Germinal center (tissue), 1 donor: ENCODE data around the gene SLC5A3.

ENCODE experiments used
- DNase-seq: peaks from one replicate; pipeline ENCODE4 v3.0.0; 2012; ENCODE audit warnings: mixed read lengths, low spot score

SLC5A3 gene

DNA sequence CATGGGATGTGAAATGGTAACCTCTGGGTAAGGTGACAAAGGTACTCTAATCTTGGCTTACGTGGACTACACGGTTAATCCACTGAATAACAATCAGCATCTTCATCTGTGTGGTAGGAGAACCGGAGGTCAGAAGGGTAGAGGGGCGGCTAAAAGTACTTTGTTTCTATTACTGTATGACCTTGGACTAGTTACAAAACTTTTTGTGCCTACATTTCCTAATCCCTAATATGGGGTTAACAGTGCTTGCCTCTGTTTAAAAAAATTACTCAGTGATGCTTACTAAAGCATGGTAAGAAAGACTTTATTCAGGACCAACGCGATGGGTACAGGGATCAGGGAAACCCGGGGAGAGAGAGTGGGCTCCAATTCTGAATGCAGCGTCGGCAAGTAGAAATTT, 1.7 kb upstream of the SLC5A3 start:
- no peak for DNase-seq

DNA sequence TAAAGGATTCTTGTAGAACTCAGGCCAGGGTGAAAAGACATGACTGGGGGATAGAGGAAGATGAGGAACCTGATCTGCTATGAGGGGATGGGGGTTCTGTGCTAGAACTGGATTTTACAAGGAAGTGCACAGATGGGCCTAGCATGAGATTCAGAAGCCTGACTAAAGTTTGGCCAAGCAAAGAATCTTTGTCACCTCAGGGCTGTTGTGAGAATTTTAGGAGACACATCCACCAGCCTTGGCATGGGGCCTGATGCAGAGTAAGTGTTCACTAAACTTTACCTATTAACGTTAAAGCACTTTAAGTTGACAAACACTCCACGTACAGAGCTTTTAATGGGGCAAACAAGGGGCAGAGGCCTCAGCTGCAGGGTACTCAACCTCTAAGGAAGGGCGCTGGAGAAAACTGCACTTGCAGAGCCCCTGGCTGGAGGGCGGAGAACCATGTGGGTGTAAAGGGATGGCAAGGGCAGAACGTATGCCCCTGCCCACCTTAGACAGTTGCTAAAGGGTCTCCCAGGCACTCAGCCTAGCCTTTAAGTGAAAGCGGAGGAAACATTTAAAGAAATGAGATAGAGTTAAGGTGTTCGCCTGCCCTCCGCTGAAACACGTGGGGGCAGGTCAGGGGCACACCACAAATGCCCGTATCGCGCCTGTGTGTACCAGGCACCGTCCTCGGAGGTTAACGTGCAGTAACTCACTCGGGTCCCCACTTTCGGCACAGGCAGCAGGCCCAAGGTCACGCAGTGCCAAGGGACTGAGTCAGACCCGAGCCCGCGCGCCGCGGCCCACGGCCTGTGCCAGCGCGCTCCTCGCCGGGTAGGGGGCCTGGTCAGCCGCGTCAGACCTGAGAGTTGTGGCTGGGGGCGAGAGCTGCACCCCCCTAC, 990 bp upstream of the SLC5A3 start:
- DNase-seq, result no peak

DNA sequence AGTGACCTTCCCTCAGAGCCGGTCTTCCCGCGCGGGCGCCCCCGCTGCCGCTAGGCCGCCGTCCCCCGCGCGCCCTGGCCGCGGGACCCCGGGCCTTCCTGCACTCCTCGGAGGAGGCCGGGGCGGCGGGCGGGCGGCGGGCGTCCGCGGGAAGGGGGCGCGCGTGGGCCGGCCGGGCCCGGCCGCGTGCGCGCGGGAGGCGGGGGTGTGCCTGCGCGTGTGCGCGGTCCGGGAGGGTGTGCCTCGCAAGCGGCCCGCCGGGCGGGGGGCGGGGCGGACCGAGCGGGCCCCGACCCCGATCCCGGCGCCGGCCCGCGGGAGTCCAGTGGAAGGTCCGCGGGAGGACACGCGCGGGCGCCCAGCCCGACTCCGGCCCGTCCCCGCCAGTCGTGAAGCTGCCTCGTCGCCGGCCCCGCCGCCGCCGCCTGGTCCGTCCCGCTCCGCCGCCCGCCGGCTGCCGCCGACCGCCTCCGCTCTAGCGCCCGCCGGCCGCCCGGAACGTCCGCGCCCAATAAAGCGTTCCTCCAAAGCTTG, 438 bp downstream of the SLC5A3 start:
- peak; percentile 55 for DNase-seq

DNA sequence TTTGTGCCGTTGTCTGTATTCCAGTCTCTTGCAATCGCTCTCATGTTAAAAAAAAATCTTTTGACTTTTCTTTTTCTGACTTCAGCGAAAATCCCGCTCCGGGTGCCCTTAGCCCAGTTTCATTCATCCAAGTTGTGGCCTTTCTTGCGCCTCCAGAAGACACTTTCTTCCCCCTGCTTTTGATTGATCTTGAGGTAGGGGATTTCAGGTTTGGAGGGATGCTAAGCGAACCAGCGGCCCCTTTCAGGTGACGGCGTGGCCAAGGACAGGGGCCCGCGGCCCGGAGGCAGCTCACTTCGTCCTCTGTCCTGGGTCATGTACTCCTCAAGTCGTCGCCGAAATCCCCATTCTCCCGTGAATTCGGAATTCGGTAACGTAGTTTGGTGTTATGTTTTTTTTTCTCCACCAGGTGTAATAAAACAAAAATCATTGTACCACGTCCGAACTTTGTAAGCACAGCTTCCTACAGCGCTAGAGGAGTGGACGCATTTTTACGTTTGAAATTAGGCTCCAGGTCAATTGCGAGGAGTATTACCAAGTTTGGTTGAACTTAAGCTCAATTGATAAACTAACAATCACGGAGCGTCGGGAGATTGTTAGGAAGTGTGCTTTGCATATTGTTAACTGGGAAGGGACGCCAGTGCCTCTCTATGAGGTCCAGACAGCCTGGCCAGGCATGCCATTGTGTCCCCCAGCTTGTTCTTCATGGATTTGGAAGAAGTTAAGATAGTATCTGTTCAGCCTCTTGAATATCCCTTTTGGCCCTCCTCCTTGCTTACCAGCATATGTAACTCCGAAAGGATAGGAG, 1.1 kb downstream of the SLC5A3 start:
- no peak for DNase-seq

DNA sequence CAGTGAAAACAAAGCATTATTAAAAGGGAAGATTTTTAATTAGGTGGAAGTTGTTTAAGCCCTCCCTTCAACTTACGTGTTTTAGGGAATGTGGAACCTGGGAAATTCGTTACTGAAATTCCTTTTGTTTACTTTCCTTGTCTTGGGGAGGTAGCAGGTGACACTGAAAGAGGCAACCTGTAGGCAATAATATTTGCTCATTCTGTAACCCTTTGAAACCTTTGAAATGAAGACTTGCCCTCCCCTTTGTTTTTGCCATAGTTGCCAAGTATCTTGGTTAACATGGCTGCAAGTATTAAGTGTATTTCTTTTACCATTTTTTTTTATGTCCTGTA, 1.7 kb downstream of the SLC5A3 start:
- DNase-seq, result no peak

DNA sequence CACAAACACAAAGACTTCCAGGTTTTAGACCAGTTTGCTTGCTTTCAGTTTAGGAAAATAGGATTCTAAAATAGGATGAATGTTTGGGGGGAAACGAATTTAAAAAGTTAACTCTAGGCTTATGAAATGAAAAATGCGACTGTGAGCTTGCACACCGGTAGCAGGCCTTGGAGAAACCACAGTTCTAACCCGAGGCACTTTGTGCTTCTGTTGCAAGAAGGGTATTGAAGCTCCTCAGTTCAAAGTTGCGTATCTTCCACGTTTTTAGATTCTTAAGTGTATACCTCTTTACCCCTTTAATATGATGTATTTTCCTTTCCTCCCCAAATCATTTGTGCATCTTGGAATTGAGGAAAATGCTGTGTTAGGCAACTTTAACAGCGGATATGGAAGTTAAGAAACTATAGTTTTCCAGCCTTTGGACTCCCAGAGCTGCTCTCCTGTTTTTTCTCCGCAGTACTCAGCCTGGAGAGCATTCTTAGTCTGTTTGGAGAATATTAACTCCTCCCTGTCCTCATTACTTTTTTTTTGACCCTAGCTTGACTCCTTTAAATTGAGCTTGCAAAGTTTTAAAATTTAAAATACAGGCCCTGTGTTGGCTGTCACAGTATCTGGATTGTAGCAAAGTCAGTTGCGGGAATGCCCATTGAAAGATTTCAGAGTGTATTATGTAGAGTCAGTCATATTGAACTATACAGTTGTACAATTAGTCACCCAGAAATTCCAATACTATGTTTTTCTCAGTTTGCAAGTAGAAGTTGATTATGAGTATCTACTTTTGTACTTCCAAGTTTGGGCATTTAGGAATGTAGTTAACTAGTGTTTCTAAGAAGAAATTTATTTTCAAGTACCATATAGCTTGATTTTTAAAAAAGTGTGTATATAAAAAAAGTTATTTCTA, 2.6 kb downstream of the SLC5A3 start:
- no peak for DNase-seq

DNA sequence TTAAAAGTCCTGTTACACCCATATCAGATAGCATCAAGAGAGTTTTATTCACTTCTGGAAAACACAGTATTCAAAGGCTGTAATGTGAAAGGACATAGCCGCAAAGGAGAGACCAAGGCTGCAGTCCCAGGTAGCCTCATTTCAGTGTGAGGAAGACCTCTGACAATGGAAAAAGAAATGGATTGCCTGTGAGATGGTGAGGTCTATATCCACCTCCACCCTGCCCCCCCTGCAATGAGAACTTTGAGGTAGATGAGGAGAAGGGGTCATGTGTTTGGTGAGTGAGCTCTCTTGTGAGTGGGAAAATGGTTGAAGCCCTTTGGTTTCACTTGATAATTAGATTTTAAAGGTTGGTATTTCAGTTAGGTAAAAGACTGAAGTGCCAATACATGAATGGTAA, 3.5 kb downstream of the SLC5A3 start:
- DNase-seq, result no peak

DNA sequence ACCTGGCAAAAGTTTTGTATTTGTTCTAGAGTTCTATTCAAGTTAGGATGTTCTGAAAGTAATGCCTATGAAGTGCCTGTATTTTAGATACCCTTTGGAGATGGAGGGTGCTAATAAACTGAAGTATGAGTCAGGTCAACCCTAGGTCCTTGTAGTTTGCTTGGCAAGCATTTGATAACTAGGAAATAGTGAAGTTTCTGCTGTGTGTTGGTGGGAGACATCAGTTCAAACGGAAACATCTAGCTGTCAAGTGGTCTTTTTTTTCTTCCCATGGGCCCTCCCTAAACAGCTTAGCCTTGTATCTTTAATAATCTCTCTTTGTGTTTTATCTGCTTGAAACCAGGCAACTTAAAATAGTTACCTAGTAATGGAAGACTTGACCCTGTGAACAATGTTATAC, 4.5 kb downstream of the SLC5A3 start:
- no peak for DNase-seq

DNA sequence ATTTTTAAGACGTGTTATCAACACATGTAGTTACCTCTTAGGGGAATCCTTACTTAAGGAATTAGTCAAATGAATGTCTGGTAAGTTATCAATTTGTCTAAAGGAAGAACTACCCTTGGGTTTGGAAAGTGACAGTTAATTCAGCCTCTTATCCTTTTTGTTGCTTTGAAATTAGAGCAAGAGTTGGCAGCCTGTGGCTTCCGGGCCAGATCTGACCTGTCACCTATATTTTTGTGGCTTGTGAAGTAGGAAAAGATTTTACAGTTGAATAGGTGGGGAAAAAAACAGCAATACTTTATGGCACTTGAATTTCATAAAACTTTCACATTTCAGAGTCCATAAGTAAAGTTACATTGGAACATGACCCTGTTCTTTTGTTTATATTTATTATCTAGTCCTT, 5.5 kb downstream of the SLC5A3 start:
- no peak for DNase-seq

DNA sequence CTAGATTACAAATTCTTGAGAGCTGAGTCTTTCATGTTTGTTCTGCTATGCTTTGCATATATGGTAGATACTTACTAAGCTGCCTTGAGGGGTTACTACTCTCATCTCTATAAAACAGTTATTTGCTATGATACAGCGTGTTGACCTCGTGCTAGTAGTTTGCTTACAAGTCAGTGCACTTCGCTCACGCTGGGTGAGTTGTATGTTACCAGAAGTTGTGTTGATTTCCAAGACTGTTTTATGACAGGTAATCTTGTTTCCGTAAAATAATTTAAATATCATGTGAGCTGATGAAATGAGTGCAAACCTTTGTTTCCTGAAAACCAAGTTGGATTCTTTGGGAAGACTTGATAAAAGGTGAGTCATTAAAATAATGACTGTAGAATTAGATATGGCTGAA, 7.3 kb downstream of the SLC5A3 start:
- DNase-seq, result no peak

DNA sequence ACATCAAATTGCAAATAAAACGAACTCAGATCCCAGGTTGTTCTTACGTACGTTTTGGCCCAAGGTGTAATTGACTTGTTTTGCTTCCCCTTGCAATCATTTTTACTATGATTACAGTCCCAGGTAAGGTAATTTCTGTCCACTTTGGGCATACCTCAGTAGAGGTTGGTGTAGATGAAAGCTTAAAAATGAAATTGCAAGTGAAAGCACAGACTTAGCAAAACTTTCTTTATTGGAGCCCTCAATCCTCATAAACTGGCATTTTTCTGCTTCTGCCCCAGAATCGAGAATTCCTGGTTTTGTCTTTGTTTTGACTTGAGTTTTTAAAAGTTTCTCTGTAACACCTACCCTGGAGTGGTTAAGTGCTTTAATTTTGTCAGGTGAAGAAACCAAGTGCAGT, 9.4 kb downstream of the SLC5A3 start:
- no peak for DNase-seq

DNA sequence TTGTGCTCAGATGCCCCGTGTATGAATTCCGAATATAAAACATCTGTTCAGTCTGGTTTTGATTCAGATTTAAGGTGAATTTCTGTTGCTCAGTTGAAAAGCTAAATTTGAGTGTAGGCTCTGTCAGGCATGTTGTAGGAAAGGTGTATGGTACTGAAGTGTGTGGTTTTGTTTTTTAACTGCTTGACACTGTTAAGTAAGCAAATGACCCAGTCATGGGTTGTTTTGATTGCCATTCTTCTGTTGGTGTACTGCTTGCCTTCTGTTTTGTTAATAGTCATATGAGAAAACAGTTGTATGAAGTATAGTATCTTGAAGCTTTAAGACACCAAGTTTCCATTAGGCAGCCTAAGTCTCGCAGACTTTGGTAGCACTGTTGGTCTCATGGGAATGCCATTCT, 10.0 kb downstream of the SLC5A3 start:
- no peak for DNase-seq

DNA sequence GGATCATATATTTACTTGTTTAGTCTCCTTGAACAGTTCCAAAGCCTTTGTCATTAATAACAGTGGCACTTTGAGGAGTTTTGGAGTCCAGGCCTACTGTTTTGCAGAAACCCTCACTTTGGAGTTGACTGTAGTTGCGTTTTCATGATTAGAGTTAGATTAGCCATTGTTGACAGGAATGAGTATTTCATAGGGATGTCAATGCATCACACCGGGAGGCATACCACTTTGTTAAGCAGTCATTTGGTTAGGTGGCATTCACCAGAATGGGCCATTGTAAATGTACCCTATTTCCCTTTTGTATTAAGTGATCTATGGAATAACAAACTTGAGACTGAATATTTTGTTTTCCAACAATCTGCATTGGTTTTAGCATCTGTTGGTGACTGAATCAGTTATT, 11.8 kb downstream of the SLC5A3 start:
- no peak for DNase-seq

DNA sequence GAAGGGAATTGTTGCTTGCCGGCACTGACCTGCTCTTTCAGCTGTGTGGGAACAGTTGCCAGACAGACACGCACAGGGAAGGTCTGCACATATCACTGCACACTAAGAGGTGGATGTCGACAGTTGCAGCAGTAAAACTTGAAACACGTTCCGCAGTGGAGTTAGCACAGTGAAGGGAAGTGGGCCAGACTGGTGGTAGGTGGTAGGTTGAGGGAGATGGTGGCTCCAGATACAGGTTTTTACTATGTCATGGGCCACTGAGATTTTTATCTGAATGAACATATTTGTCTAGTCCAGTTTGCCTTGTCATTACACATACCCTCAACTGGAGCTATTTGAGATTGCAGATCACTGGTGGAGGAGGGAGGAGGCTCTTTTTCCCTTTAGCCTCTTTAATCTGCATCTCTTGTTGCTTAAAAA, 13.5 kb downstream of the SLC5A3 start:
- DNase-seq, result no peak

DNA sequence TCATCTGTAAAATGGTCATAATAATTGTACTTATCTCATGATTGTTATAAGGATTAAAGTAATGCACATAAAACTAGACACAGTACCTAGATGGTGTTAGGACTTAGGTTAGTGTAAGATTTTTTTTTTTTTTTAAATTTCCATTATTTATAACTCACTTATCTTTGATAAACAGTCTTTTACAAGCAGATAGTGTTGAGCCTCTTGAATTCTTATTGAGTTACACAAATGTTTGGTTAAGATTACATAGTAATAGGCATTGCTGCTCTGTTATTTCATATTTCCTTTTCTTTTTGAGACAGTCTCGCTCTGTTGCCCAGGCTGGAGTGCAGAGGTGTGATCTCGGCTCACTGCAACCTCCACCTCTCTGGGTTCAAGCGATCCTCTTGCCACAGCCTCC, 15.4 kb downstream of the SLC5A3 start:
- DNase-seq, result no peak

DNA sequence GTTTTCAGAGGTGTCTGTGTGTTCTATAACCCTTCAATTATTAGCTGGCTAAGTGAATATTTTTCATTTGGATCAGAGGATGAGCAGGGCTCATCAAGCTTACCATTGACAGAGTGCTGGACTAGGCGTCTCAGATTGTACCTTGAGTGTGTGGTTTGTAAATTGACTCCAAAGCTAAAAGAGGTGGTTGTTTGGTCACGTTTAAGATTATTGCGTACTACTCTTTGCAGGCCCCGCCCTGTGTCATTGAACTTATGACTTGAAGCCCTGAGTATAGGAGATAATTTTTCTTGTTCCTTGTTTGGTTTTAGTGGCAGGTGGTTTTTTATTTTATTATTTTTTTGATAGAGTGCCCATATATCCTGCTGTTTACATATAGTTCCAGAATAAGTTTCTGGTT, 17.7 kb downstream of the SLC5A3 start:
- no peak for DNase-seq

DNA sequence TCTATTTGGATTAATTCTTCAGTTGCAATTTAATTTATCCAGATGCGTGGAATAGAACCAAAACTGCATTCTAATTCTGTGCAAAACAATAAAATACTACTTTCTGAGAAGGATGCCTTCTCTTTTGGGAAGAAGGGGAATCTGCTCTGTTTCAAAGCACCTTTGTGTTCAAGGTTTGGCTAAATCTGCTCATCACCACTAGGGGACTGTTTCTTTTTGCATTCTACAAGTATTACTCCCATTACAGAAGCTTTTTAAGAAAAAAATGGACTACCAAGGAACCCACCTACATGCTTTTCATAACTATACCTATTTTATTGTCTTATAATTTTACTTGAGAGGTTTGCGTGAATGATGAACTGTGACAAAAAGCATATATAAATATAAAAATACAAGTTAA, 18.2 kb downstream of the SLC5A3 start:
- no peak for DNase-seq

DNA sequence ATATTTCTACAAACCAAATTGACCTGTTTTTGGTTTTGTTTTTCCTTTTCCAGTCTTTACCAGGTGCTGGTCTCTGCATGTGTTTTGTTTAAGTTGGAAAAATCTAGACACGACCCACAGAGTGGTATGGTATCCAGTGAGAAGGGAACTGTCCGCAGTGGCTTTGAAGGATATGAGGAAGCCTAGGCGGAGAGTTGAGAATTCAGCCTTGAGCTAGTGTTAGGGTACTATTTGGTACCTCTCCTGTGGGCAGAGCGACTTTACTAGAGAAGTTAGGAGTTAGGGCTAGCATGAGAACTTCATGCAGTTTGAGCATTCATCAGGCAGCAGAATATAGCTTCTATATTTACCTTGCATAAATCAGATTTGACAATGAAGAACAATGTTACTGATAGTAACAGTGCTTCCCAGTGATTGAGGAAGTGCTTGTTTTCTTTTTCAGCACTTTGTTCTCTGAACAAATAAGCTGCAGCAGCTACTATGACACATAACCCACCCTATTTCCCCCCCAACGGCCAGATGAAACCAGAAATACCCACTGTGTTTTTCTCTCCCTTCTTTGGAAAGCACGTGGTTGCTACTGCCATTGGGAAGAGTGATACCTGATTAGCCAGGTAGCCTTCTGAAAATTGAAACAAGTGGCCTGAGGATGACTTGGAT, 19.0 kb downstream of the SLC5A3 start:
- DNase-seq, result no peak

DNA sequence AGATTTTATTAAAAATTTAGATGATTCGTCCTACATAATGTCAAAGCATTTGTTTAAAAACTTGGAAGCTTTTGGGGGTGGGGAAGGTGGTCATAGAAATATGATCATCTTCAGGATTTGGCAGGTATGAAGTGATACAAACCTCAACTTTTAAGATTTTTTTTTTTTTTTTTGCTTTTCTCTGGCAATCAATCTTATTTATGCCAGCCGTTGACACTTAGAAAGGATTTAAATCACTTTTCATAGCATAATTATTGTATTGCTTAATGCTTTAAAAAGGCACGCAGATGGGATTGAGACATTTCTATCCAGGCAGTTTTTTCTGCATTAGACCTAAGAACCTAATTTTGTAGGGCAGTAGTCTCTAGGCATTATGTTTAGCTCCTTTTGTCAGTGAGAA, 19.7 kb downstream of the SLC5A3 start:
- no peak for DNase-seq

DNA sequence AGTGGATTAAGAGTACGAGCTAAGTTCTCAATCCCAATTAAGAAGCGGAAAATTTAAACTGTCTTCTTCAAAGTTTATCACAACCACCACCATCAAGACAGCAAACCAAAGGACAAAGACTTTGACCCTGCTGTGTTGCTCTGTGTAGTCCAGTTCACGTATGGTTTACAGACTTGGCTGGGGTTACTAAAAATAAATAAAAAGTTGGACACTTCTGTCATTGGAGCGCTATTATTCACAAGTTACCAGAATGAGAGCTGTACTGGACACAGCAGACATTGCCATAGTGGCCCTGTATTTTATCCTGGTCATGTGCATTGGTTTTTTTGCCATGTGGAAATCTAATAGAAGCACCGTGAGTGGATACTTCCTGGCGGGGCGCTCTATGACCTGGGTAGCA, 21.6 kb downstream of the SLC5A3 start:
- DNase-seq, result no peak

DNA sequence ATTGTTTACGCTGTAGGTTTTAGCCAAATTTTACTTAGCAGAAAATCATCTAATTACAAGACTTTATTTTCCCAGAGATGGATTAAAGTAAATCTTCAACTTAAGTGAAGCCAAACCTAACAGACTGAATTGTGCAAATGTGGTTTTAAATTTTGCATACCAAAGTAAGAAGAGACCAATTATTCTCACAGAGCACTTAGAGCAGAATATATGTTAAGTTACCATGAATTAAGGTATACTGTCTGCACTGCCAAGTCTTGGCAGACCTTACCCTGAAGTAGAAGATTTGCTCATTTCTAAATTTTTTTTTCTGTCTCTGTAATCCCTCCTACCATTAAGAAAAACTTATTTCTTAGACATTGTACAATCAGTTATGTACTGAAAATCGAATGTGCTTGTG, 24.1 kb downstream of the SLC5A3 start:
- no peak for DNase-seq

DNA sequence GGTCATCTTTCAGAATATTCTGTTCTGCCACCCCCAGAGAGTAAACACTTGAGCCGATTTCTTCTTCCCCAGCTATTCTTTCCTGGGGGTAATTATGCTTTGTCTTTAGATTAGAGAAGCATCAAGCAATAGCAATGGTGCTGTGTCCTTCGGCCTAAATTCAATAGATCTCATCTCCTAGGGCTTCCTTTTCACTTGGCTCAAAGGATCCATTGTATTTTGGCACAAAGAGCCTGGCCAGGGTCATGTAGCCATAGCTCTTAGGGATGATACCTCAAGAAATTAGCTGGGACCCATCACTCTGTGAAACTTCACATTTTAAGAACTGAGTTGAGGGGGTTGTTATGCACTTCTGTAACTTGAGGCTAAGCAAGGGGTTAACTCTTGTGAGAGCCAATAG, 27.0 kb downstream of the SLC5A3 start:
- DNase-seq, result no peak
